ENCODE results near the gene COQ2.
"Not testable (repeated sequence)": the region's sequence is repeated elsewhere in the genome, so short reads cannot be mapped to it uniquely, and the experiment has no call there.

Gene COQ2

DNA sequence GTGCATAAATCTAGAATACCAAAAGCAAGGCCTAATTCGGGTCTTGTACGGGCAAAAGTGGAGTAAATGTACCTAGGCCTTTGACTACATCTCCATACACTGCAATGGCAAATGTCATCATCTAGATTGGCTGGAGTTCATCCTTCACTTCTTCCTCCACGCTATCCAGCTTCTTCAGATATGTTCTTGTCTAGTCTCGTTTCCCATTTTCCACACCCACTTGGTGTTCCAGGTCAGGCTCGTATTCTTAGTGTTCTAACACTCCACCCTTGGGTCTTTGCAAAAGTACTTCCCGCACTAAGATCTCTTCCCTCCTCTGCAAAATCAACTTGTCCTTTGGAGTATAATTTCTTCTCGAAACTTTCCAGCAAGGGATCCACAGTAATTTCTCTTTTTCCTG lies 1.4 kb downstream of the COQ2 start:
- DNase-seq = no peak

GRCh38 chr4:83282049-83282535 lies 2.5 kb downstream of the COQ2 start:
- DNase-seq = peak; percentile 87

GRCh38 chr4:83281307-83281706 lies 3.3 kb downstream of the COQ2 start:
- peak; percentile 25 for DNase-seq

DNA sequence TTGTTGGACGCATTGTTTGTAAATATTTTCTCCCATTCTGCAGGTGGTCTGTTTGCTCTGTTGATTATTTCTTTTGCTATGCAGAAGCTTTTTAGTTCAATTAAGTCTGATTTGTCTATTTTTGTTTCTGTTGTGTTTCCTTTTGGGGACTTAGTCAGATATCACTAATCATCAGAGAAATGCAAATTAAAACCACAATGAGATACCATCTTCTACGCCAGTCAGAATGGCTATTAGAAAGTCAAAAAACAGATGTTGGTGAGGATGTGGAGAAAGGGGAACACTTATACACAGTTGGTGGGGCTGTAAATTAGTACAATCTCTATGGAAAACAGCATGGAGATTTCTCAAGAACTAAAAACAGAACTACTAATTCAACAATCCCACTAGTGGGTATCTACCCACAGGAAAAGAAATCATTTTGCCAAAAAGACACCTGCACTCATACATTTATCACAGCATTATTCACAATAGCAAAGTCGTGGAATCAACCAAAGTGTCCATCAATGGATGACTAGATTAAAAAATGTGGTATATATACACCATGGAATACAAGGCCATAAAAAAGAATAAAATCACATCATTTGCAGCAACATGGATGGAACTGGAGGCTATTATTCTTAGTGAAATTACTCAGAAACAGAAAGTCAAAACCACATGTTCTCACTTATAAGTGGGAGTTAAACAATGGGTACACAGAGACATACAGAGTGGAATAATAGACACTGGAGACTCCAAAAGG lies 8.1 kb downstream of the COQ2 start:
- no peak for DNase-seq

DNA sequence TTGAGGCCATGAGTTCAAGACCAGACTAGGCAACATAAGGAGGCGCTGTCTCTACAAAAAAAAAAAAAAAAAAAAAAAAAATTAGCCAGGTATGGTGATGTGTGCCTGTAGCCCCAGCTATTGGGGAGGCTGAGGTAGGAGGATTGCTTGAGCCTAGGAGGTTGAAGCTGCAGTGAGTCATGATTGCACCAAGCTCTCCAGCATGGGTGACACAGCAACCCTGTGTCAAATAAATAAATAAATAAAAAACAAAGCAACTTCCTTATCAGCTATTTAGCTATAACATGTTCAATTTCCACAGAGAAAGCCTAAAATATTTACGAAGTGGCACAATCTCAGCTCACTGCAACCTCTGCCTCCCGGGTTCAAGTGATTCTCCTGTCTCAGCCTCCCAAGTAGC lies 10.7 kb downstream of the COQ2 start:
- not testable (repeated sequence) for DNase-seq

GRCh38 chr4:83272900-83273299 lies 11.7 kb downstream of the COQ2 start:
- peak; percentile 94 for DNase-seq

DNA sequence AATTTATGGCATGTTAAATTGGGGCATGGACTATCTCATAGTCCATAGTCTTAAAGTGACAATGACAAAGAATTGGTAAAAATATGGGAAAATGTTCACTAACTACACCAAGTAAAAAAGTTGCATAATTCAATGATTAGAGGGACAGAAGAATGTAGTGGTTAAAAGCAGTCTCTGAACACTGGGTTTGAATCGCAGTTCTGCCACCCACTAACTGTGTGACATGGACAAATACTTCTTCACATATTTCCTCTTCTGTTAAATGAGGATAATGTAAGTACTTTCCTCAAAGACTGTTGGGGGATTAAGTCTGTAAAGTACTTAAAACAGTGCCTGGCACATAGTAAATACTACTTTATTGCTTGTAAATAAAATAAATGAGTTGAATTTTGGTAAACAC lies 15.3 kb downstream of the COQ2 start:
- no peak for DNase-seq

- DNase-seq = no peak
Observed at GRCh38 chr4:83268491-83268890, 16.1 kb downstream of the COQ2 start.

DNA sequence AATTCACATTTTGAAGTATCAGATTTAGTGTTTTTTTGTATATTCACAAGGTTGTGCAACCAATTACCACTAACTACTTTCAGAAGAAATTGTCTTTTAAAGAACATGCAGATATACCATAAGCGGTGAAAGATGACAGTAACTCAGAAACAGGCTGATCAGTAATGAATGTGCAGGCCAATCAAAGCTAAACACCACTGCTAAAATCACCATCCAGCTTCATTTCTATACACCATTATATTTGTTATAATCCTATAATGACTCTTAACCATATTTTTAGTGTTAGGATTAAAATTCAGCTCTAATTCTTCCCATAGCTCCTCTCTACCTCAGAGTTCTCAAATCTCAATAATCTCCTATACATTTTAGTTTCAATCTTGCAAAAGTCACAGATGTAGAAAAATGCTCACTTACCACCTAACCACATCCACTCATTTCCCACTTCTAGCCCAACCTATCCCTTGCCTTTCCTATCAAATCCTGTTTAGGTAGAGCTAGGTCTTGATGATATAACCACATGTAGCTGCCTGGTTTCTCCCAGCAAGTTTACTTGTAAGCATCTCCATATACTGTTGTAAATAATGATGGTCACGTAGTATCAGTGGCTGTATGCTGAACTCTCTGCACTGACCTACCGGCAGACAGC lies 16.6 kb downstream of the COQ2 start:
- DNase-seq = no peak

- DNase-seq = no peak
Observed at GRCh38 chr4:83267121-83267829, 17.3 kb downstream of the COQ2 start.

DNA sequence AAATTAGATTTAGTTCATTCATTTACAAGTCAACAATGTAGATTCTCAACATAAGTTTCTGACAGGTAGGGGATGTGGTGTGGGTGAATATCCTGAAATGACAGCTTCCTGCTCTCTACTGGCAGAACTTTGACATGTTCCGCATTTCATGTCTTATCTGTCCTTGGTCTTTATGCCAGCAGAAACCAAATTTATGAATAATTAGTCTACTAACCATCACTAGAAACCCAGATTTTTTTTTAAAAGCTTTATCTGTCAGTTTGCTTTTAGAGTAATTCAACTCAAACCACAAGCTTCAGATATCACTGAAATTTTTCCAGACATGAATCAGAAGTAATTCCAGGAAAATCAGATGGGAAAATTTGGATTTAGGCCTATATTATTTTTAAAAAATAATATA lies 17.9 kb downstream of the COQ2 start:
- DNase-seq = peak; percentile 9

- DNase-seq = no peak
Observed at GRCh38 chr4:83263106-83263505, 21.5 kb downstream of the COQ2 start.

DNA sequence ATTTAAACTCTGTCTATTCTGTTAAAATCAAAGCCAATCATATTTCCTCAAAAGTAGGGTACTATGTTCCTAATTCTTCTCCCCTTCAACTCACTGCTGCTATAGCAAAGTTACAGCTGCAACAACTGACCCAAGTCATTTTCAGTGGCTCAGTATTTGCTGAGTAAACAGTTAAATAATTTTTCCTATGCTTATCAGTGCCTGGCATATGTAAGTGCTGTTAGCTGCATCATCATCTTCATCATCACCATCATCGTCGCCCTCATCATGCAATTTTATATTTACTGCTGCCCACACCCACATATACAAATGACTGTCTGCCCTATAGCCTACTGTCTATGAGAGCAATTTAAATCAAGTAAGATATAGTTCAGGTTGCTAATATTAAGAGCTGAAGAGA lies 21.9 kb downstream of the COQ2 start:
- DNase-seq = peak; percentile 27

DNA sequence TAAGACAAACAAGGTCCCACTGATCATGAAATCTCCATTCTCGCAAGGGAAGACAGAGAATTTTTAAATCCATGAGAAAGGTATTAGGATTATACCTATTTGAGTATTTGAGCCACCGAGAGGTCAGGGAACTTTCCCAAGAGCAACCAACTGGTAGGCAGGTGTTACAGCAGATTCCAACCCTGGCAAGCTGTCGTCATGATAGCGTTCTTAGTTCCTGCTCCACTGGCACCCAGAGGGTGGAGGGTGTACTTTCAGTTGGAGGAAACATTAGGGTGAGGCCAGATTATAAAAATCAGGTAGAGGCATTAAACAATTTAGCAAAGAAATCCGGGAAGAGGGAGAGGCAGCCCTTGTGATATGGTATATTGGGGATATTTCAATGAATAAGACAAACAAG lies 23.3 kb downstream of the COQ2 start:
- DNase-seq = no peak

DNA sequence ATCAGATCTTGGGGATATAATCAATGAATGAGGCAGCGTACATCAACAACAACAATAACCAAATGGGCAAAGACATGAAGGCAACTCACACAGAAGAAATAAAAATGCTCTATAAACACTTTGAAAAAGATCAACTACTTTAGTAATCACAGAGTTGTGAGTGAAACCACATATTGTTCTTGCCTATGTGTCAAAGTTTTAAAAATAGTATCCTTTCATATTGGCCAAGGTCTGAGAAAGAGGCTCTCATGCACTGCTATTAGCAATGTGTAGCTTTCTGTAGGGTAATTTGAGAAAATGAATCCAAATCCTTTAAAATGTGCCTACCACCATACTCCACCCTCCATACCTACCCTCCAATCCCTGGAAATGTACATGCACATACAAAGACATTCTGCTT lies 25.0 kb downstream of the COQ2 start:
- no peak for DNase-seq

DNA sequence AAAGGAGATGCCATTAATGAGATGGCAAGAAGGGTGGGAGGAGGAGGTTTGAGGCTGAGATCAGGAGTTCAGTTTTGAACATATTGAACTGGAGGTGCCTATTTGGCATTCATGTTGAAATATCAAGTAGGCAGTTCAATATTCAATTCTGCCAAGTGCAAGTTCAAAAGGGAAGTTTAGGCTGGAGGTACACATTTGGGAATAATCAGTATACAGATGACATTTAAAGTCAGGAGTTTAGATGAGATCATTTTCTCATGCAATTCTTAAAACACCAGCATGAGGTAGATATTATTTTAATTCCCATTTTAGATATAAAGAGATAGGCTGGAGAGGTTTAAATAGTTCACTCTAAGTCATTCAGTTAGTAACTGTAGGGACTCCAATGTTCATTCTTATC lies 26.1 kb downstream of the COQ2 start:
- DNase-seq = no peak

GRCh38 chr4:83257811-83258210 lies 26.8 kb downstream of the COQ2 start:
- no peak for DNase-seq

- no peak for DNase-seq
Observed at GRCh38 chr4:83255584-83255983, 29.0 kb downstream of the COQ2 start.

GRCh38 chr4:83252782-83253405 lies 31.7 kb downstream of the COQ2 start:
- DNase-seq = peak; percentile 91

DNA sequence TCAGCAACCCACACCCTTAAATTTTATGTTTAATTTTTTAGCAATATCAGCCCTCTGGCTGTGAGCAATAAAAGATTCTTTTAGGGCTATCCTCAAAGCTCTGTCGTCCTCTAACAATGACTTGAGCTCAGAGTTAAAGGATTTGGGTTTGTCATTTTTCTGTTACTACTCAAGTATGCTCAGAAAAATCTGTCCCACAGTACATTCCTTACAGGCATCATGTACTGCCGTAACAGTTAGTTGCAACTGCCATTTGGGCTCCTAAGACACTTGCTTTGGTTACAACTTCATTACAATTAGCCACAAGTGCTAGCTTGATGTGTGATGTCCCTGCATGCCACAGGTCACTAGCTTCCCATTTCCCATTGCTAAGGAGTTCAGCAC lies 33.2 kb downstream of the COQ2 start:
- DNase-seq = no peak

DNA sequence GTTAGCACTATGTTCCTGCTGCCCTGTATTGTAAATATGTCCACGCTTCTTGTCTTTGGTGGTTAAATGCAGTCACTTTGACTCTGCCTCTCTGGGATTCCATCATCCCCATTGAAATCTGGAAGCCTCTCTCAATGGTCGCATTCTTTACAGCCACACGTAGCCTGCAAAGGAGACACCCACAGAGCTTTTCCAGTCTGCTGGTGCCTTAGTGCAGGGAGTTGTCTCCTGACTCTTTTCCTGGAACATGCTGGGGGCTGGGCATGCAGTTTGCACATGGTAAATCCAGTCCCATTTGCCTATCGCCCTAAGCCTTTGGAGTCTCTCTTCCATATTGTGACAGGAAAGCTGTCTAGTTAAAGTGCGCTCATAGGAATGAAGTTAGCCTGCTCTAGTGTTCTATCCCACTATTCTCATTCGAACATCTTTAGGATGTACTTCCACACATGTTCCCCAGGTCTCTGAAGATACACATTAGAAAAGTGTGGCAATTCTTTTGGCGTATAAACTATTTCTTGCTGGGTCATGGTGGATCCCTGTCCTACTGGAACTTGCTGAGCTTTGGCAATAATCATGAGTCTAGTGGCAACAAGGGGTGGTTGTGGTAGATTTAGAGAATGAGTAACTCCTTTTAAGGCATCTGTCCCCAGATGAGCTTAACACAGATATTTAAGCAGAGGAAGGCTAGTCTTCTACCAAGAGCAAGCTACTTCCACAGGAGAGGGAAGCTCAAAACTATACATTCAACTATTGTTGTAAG lies 33.7 kb downstream of the COQ2 start:
- no peak for DNase-seq

DNA sequence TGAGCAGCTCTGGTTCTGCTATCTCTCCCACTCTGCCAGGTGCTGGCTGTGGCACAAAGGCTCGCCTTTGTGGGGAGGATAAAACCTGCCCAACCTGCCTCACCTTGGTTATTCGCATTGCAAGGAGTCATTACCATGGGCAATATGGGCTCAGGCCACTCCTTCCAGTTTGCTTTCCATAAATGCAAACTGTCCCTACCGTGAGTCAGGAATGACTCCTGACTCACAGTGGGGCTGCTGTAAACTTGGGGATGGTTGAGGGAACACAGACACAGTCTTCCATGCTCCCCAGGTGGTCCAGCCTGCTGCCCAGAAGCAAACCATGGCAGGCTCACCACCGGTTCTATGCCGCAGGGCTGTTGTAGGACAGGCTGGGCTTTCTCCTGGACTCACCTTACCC lies 36.1 kb downstream of the COQ2 start:
- DNase-seq = no peak
